RWPE1 (cell line): ENCODE data around the gene OSTN.

Experiments used
- CTCF ChIA-PET: fragments of 350-600 bp; sonication (Branson Sonifier 250); formaldehyde crosslinking; extraction: SDS; loops from one replicate; lab custom pipeline; 2021; lab: Yijun Ruan, JAX
- POLR2A ChIA-PET: fragments of 400-600 bp; formaldehyde crosslinking; extraction: SDS; loops from one replicate; lab custom pipeline; 2020; ENCODE audit warnings: antibody characterized with exemption; ENCODE audit not compliant: low non-redundant PET; lab: Yijun Ruan, JAX
- DNase-seq: peaks from one replicate; pipeline ENCODE4 v3.0.0; 2012; ENCODE audit warnings: low spot score
- H3K27ac ChIP-seq: fragments of 450-650 bp; 2 replicates; pipeline ENCODE4 v1.5.1; 2017
- TF ChIP-seq, protein P1 (sequence below): fragments of 450-650 bp; conservative IDR thresholded peaks from 2 replicates; pipeline ENCODE4 v1.5.1; 2017; ENCODE audit warnings: low read depth, mild to moderate bottlenecking

The OSTN gene

DNA sequence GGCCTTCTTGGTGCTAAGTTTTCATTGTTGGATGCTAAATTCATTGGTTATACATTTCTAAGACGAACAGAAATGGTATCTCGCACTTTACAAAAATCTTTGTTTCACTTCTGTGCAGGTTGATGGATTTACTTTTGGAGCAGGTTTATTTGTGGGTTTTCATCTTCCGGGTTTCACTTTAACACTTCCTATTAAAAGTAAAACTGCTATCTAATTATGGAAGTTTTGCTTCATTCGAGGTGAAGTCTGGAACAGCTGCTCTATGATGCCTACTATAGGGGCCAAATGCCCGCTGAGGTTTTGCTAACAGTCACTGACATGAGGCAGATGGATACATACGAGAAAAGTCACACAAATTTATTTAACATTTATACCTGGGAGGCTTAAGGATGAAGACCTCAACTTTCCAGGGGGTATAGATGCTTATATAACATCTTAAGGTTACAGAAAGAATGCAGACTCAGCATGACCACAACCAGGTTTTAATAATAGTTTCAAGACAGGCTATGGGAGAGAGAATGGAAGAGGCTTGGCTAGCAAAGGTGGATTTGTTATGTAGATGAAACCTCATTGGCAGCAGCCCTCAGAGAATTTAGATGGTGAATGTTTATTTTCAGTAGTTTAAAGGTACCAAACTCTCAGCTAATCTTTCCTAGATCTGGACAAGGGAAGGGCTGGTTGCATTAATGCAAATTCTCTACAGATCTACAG is 54.2 kb downstream of the OSTN start:
- ChIA-PET CTCF (no interaction called here), POLR2A (no interaction called here)
- H3K27ac ChIP-seq = no peak overlapping the region
- DNase-seq = no peak
- TF ChIP-seq, protein P1, sequence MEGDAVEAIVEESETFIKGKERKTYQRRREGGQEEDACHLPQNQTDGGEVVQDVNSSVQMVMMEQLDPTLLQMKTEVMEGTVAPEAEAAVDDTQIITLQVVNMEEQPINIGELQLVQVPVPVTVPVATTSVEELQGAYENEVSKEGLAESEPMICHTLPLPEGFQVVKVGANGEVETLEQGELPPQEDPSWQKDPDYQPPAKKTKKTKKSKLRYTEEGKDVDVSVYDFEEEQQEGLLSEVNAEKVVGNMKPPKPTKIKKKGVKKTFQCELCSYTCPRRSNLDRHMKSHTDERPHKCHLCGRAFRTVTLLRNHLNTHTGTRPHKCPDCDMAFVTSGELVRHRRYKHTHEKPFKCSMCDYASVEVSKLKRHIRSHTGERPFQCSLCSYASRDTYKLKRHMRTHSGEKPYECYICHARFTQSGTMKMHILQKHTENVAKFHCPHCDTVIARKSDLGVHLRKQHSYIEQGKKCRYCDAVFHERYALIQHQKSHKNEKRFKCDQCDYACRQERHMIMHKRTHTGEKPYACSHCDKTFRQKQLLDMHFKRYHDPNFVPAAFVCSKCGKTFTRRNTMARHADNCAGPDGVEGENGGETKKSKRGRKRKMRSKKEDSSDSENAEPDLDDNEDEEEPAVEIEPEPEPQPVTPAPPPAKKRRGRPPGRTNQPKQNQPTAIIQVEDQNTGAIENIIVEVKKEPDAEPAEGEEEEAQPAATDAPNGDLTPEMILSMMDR = no peak

DNA sequence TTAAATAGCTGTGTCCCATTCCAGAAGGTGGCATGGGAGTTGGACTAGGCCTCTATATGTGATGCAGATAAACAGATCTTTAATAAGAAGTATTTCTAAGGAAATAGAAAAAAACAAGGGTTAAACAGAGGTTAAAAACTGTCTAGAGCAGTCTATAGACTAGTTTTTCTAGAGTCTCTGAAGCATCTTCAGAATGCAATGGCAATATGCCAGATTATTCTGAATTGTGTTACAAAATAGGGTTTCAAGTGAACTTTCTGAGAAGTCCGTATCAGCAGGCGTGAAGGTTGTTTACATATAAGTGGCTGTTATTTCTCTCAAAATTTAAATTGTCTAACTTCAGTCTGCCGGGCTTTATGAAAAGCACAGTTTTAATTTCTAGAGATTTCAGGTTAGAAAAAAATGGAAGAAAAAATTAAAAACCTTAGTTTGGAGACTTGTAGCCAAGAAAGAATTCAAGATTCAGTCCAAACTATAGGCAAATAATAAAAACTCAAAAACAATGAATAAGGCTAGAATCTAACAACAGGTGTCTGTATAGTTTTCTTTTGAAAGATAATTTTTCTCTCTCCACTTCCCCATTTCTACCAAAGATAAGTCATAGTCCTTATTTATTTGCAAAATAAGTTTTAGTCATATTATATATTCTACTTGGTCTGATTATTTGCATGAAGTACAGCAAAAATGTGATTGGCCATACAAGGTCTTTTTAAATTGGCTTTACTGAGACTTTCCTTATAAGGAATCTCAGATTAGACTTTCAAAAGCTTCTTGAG is 55.2 kb downstream of the OSTN start:
- DNase-seq = no peak
- H3K27ac ChIP-seq = no peak overlapping the region
- ChIA-PET CTCF (no interaction called here), POLR2A (no interaction called here)
- TF ChIP-seq, protein P1 = no peak

- DNase-seq = no peak
- TF ChIP-seq, protein P1 = no peak
- no peak overlapping the region for H3K27ac ChIP-seq
- ChIA-PET POLR2A (no interaction called here), CTCF (no interaction called here)
Measured at GRCh38 chr3:191255156-191255555, 56.1 kb downstream of the OSTN start.

GRCh38 chr3:191256405-191256804 is 57.4 kb downstream of the OSTN start:
- no peak for DNase-seq
- ChIA-PET CTCF (interaction anchor here (0.6 kb wide), 2 partner anchors 86 to 622 kb away, joined by 3 to 4 read pairs; no protein-coding TSS in a partner anchor), POLR2A (no interaction called here)
- TF ChIP-seq, protein P1 = no peak
- H3K27ac ChIP-seq = no peak overlapping the region

DNA sequence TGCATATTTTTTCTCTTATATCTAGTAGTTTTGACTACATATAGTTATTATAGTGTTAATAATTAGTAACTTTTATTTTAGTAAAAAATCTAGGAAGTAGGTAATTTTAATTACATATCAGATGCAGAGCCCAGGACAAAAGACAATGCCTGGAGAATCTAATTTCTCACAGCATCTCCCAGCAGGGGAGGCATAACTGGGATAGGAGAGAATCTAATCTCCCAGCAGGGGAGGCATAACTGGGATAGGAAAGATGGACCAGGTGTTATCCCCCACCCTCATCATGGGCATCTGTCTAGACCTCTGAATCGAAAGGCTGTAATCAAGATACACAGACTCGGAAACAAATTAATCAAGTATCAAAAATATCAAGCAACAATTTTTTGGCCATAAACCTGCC is 58.2 kb downstream of the OSTN start:
- POLR2A ChIA-PET = no interaction called here
- TF ChIP-seq, protein P1 = no peak
- no peak for DNase-seq
- CTCF ChIA-PET = no interaction called here
- no peak overlapping the region for H3K27ac ChIP-seq

DNA sequence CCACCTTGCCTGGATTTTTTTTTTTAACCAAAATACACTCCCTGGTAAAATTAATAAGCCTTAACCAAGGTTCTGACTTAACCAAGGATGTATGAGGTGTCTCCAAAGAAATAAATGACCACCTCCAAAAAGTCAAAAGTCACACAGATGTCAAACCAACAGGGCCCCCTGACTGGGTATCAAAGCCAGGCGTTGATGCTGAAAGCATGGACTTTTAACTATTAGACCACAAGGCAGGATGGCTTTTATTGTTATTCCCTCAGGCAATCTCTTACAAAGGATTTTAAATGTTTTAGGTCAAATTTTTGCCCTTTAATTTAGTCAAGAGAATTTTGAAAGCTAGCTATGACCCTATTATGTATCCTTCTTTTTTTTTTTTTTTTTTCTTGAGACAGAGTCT is 60.4 kb downstream of the OSTN start:
- DNase-seq = no peak
- ChIA-PET CTCF (no interaction called here), POLR2A (no interaction called here)
- H3K27ac ChIP-seq = no peak overlapping the region
- TF ChIP-seq, protein P1 = no peak
